ENCODE data around the gene PRCD.

- TF ChIP-seq EZH2 (IDR thresholded peaks at IDR 0.05; ENCODE audit: borderline replicate concordance, insufficient read depth, low read depth, low read length, poor library complexity, severe bottlenecking) (no peak), CTCF (IDR thresholded peaks at IDR 0.05) (peak; percentile 58)
Observed at GRCh38 chr17:76557368-76558197, 17.7 kb downstream of the PRCD start.
